H1 (cell line): ENCODE measurements around the gene FARP2. TPM values are rescaled to one million over a fixed set of nuclear protein-coding genes. Genes with fewer than 3 reads are reported as not detected.
"Not testable (repeated sequence)": the region's sequence is repeated elsewhere in the genome, so short reads cannot be mapped to it uniquely, and the experiment has no call there.

Source experiments
- CTCF ChIA-PET: fragments of 300-600 bp; sonication (Branson Sonifier 250); formaldehyde crosslinking; loops from one replicate; lab custom pipeline; 2021; ENCODE audit not compliant: partially characterized antibody; lab: Charles Lee
- POLR2A ChIA-PET: fragments of 300-600 bp; sonication (Branson Sonifier 250); formaldehyde crosslinking; loops from one replicate; lab custom pipeline; 2021; ENCODE audit warnings: inconsistent platforms; ENCODE audit not compliant: partially characterized antibody; lab: Charles Lee
- DNase-seq, 2 experiments: peaks; one replicate each; pipeline versions ENCODE4 v3.0.0 to v3.0.0-alpha.2; 2010 to 2022; ENCODE audit warnings: low spot score in 2 of 2, low read depth in 1 of 2, mixed read lengths in 1 of 2
- FAIRE-seq: peaks from 2 replicates; lab custom pipeline; 2011; peaks lifted over from hg19 to GRCh38; lab: Jason Lieb, UNC
- H2AFZ ChIP-seq: 2 replicates; pipeline ENCODE4 v1.8.1; 2012; ENCODE audit warnings: low read length, inconsistent platforms
- H2AK5ac ChIP-seq: 2 replicates; pipeline ENCODE4 v1.6.1; 2013; ENCODE audit warnings: low read depth, low read length
- H2BK120ac ChIP-seq: replicated peaks from 2 replicates; pipeline ENCODE3; 2013; ENCODE audit warnings: low read depth, low read length, inconsistent platforms
- H2BK12ac ChIP-seq: 2 replicates; pipeline ENCODE4 v1.6.1; 2013; ENCODE audit warnings: low read depth, low read length
- H2BK15ac ChIP-seq: 2 replicates; pipeline ENCODE4 v1.6.1; 2013; ENCODE audit warnings: low read length
- H2BK20ac ChIP-seq: 2 replicates; pipeline ENCODE4 v1.6.1; 2013; ENCODE audit warnings: low read length
- H2BK5ac ChIP-seq: 2 replicates; pipeline ENCODE4 v1.6.1; 2013; ENCODE audit warnings: low read depth, low read length
- H3K14ac ChIP-seq: 2 replicates; pipeline ENCODE4 v1.6.1; 2013; ENCODE audit warnings: inconsistent platforms; ENCODE audit not compliant: insufficient read length
- H3K18ac ChIP-seq: 2 replicates; pipeline ENCODE4 v1.6.1; 2013; ENCODE audit warnings: low read length; ENCODE audit errors: extremely low read depth
- H3K23ac ChIP-seq: 2 replicates; pipeline ENCODE4 v1.6.1; 2013; ENCODE audit warnings: inconsistent platforms; ENCODE audit not compliant: insufficient read length
- H3K23me2 ChIP-seq: 2 replicates; pipeline ENCODE4 v1.6.1; 2013; ENCODE audit warnings: low read depth, low read length
- H3K27ac ChIP-seq: 2 replicates; pipeline ENCODE4 v1.6.1; 2011; ENCODE audit warnings: low read depth, low read length, inconsistent platforms
- H3K27me3 ChIP-seq, 4 experiments: replicated peaks in 1 of 4; 1 replicate in 1 of 4; 2 replicates in 3 of 4; pipeline versions ENCODE4 v1.6.1 to v1.8.1; 2011 to 2013; ENCODE audit warnings: low read length in 3 of 4, mild to moderate bottlenecking in 3 of 4, inconsistent platforms in 2 of 4, mixed read lengths in 2 of 4, moderate library complexity in 1 of 4; ENCODE audit not compliant: control insufficient read depth in 3 of 4, insufficient read depth in 3 of 4; ENCODE audit errors: extremely low read depth in 1 of 4
- H3K36me3 ChIP-seq, 4 experiments: 2 replicates each; pipeline versions ENCODE4 v1.6.1 to v1.8.1; 2011 to 2013; ENCODE audit warnings: mild to moderate bottlenecking in 4 of 4, low read length in 3 of 4, moderate library complexity in 2 of 4, control low read depth in 1 of 4, inconsistent platforms in 1 of 4; ENCODE audit not compliant: insufficient read depth in 4 of 4, control insufficient read depth in 2 of 4
- H3K4ac ChIP-seq: replicated peaks from 2 replicates; pipeline ENCODE3; 2013; ENCODE audit warnings: low read length, low read depth, mixed read lengths, inconsistent platforms; ENCODE audit not compliant: insufficient read length
- H3K4me1 ChIP-seq, 4 experiments: replicated peaks in 1 of 4; 1 replicate in 1 of 4; 2 replicates in 3 of 4; pipeline versions ENCODE4 v1.6.1 to v1.8.1; 2011 to 2013; ENCODE audit warnings: low read length in 3 of 4, inconsistent platforms in 2 of 4, mixed read lengths in 1 of 4; ENCODE audit not compliant: insufficient read depth in 4 of 4, control insufficient read depth in 3 of 4
- H3K4me2 ChIP-seq, 2 experiments: 2 replicates each; pipeline versions ENCODE4 v1.6.1 to v1.8.1; 2011 to 2013; ENCODE audit warnings: low read depth in 2 of 2, low read length in 2 of 2, control low read depth in 1 of 2, inconsistent platforms in 1 of 2, mild to moderate bottlenecking in 1 of 2; ENCODE audit not compliant: insufficient read depth in 1 of 2
- H3K4me3 ChIP-seq, 4 experiments: fragments of 200-600, 300-600 bp in 1 of 4; sonication (generic), shearing (Covaris generic), sonication (Bioruptor Twin) in 1 of 4; 2 replicates each; pipeline versions ENCODE4 v1.5.1 to v1.8.1; 2011 to 2016; ENCODE audit warnings: low read length in 4 of 4, low read depth in 3 of 4, control low read depth in 2 of 4, inconsistent platforms in 2 of 4, mild to moderate bottlenecking in 2 of 4, mixed read lengths in 1 of 4, moderate library complexity in 1 of 4; ENCODE audit not compliant: insufficient read depth in 2 of 4; ENCODE audit errors: extremely low read depth in 1 of 4
- H3K56ac ChIP-seq: replicated peaks from 2 replicates; pipeline ENCODE3; 2013; ENCODE audit warnings: low read depth, mild to moderate bottlenecking, mixed read lengths, low read length, inconsistent platforms; ENCODE audit not compliant: insufficient read length
- H3K79me1 ChIP-seq: 2 replicates; pipeline ENCODE4 v1.6.1; 2013; ENCODE audit warnings: low read depth, low read length, control low read depth
- H3K79me2 ChIP-seq, 2 experiments: 2 replicates each; pipeline versions ENCODE4 v1.6.1 to v1.8.1; 2012 to 2013; ENCODE audit warnings: low read length in 2 of 2, mild to moderate bottlenecking in 2 of 2, inconsistent platforms in 1 of 2; ENCODE audit not compliant: insufficient read depth in 2 of 2, control insufficient read depth in 1 of 2
- H3K9ac ChIP-seq, 4 experiments: replicated peaks in 1 of 4; 1 replicate in 1 of 4; 2 replicates in 3 of 4; pipeline versions ENCODE4 v1.6.1 to v1.8.1; 2011 to 2013; ENCODE audit warnings: low read depth in 3 of 4, low read length in 3 of 4, control low read depth in 2 of 4, mild to moderate bottlenecking in 2 of 4, moderate library complexity in 2 of 4, inconsistent platforms in 1 of 4; ENCODE audit errors: extremely low read depth in 1 of 4
- H3K9me3 ChIP-seq, 2 experiments: 2 replicates each; pipeline versions ENCODE4 v1.6.1 to v1.8.1; 2012 to 2013; ENCODE audit warnings: mild to moderate bottlenecking in 2 of 2, moderate library complexity in 2 of 2, control low read depth in 1 of 2, inconsistent platforms in 1 of 2, low read depth in 1 of 2, low read length in 1 of 2, mixed read lengths in 1 of 2; ENCODE audit not compliant: insufficient read depth in 2 of 2
- H4K20me1 ChIP-seq, 2 experiments: replicated peaks in 1 of 2; 2 replicates each; pipeline versions ENCODE3 to v1.8.1; 2011 to 2013; ENCODE audit warnings: inconsistent platforms in 2 of 2, low read length in 2 of 2, mild to moderate bottlenecking in 1 of 2; ENCODE audit not compliant: insufficient read depth in 2 of 2, control insufficient read depth in 1 of 2
- H4K5ac ChIP-seq: 2 replicates; pipeline ENCODE4 v1.6.1; 2013; ENCODE audit warnings: low read length, low read depth, mixed read lengths, inconsistent platforms; ENCODE audit not compliant: insufficient read length
- H4K8ac ChIP-seq: 2 replicates; pipeline ENCODE4 v1.8.0; 2013; ENCODE audit warnings: mild to moderate bottlenecking, moderate library complexity, low read length, inconsistent platforms; ENCODE audit not compliant: insufficient read depth; ENCODE audit errors: extremely low read depth
- H4K91ac ChIP-seq: replicated peaks from 2 replicates; pipeline ENCODE3; 2013; ENCODE audit warnings: low read length, mixed read lengths, inconsistent platforms; ENCODE audit not compliant: insufficient read length
- WGBS, 2 experiments: shearing (Covaris generic) in 1 of 2; methylation state at CpG; one replicate each; pipeline versions ENCODE4 v1.1.6 to v1.1.7; 2013 to 2015; ENCODE audit warnings: low lambda C conversion rate in 2 of 2, mixed read lengths in 2 of 2, inconsistent platforms in 1 of 2, low coverage in 1 of 2, missing lambda C conversion rate in 1 of 2; ENCODE audit not compliant: insufficient replicate concordance in 2 of 2, insufficient coverage in 1 of 2, insufficient read length in 1 of 2; ENCODE audit errors: extremely low coverage in 1 of 2, missing lambda C conversion rate in 1 of 2; 5-methylcytosine and 5-hydroxymethylcytosine counted together
- polyA plus RNA-seq, 7 experiments: library from polyadenylated mRNA; depleted of rRNA in 3 of 7; stranded (reverse) in 5 of 7; unstranded in 2 of 7; fragments of >200 nt in 5 of 7; fragments of 200-250 nt in 2 of 7; gene quantifications; 1 replicate in 5 of 7; 2 replicates in 1 of 7; 4 replicates in 1 of 7; pipeline versions ENCODE4 v1.2.1 to v1.2.3, GENCODE V29; 2011 to 2013; ENCODE audit warnings: missing spikeins in 2 of 7, mixed read lengths in 2 of 7
- total RNA-seq: library from RNA; stranded (reverse); fragmentation: NEBNext Ultra II Directional; extraction: Animal tissue kit (Norgen Biotek cat#: 25700); gene quantifications from 2 replicates; pipeline ENCODE4 v1.2.1, GENCODE V29; 2021

The FARP2 gene
- total and polyA plus RNA-seq, 2 of the 8 experiments (the other 6 are each of a cell fraction or from before 2014, with no cell fraction given) = 12.4 to 33.4 TPM

GRCh38 chr2:241506317-241506716 is 150.2 kb downstream of the FARP2 start:
- H3K27me3 ChIP-seq, H3K4me3 ChIP-seq, H3K23ac ChIP-seq, H4K8ac ChIP-seq, DNase-seq, FAIRE-seq, H2BK120ac ChIP-seq, H3K18ac ChIP-seq, H3K4ac ChIP-seq, H3K9me3 ChIP-seq, H3K27ac ChIP-seq, H2BK5ac ChIP-seq, H2AK5ac ChIP-seq, H3K36me3 ChIP-seq, H2BK12ac ChIP-seq, H3K14ac ChIP-seq, H4K91ac ChIP-seq, H3K9ac ChIP-seq, H2AFZ ChIP-seq, H2BK15ac ChIP-seq, H3K56ac ChIP-seq, H4K5ac ChIP-seq, H2BK20ac ChIP-seq: not testable (repeated sequence)
- WGBS, 2 experiments = 97% methylated on average over 11 of the region's 11 CpGs; no CpG with 5 or more reads in 1 of the 2 experiments
- Histone ChIP-seq H3K79me1 (peaks cover 18% of the 10 kb centered on the region), H3K79me2 (peaks cover 14 to 50% of the 10 kb centered on the region in 2 experiments), H3K23me2 (peaks cover 17% of the 10 kb centered on the region), H4K20me1 (peaks cover 9 to 30% of the 10 kb centered on the region in 2 experiments), H3K4me1 (peaks cover 2 to 15% (median 11%) of the 10 kb centered on the region in 4 experiments), H3K4me2 (peak overlapping the region in 1 of 2 experiments; percentile 67; a peak in 1 of 4 replicates)
- POLR2A ChIA-PET = interaction anchor here (0.6 to 10.2 kb wide), 3 partner anchors 13 to 131 kb away, joined by 3 to 104 read pairs (median 5); no protein-coding TSS in a partner anchor
- CTCF ChIA-PET = interaction anchor here (0.5 to 1.3 kb wide), 2 partner anchors 8 to 404 kb away, joined by 3 to 4 read pairs; partner anchors contain the start of gene MTERF4
